Measurements from ENCODE around the gene EBF4. TPM values are rescaled to one million over a fixed set of nuclear protein-coding genes. Genes with fewer than 3 reads are reported as not detected.
A peak's percentile ranks its signal among the peaks of the same experiment; 100 is the strongest.

Gene EBF4
- total RNA-seq, 1 donor from 2014 or later: 12.3 TPM

DNA sequence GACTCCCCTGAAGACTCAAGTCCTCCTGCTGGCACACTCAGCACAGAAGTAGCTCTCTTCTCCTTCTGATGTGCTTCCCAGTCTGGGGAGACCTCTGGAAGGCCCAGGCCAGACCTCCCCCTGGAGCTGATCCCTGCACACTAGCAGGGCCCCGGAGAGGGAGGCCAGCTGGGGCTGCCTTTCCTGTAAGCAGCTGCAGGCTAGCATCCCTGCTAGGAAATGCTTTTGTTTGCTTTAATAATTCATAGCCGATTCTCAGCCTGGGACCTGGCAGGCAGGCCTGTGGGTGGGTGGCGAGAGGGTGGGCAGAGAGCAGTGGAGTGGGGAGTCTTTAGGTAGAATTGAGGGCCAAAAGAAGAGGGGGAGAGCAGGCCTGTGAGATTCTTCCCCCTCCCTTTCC, 5.2 kb downstream of the EBF4 start:
- H3K9me3 Mint-ChIP-seq: no peaks in the 10 kb centered on the region
- H3K4me3 Mint-ChIP-seq: no peak overlapping the region
- intact Hi-C loops (cut with micrococcal nuclease): no loop called here
- peaks cover 28% of the 10 kb centered on the region for H3K27me3 Mint-ChIP-seq (ENCODE audit: insufficient read depth)
- H3K4me1 Mint-ChIP-seq (ENCODE audit: low read depth): peaks cover 5% of the 10 kb centered on the region
- peaks cover 3% of the 10 kb centered on the region for H3K36me3 Mint-ChIP-seq (ENCODE audit: low read depth)
- no peak overlapping the region for H3K27ac Mint-ChIP-seq
- no peak for DNase-seq (ENCODE audit: low spot score)

DNA sequence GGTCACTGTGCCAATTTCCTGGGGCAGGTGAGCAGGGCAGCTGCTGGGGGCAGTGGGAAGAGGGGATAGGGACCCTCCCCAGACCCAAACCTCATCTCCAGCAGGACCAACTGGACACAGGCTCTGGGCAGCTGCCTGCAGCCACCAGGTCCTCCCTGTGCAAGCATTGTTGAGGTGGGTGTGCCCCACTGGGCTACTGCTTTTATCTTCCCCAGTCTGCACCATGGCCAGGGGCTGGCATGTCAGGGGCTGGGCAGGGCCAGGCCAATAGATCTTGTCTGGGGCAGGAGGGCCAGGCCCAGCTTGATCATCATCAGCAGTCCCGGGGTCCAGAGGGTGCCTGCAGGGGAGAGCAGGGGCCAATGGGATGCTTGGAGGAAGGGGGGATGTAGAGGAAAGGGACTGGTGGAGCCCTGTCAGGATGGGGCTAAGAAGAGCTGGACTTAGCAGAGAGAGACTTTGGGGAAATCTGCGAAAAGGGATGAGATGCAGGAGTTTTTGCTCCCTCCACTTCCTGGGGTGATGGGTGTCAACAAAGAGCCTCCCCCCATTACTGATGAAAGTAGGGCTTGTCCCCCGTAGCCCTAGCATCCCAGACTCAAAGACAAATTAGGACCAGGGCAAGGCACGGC, 5.7 kb downstream of the EBF4 start:
- Mint-ChIP-seq H3K27ac (no peak overlapping the region), H3K4me1 (ENCODE audit: low read depth) (peaks cover 5% of the 10 kb centered on the region), H3K9me3 (no peaks in the 10 kb centered on the region), H3K36me3 (ENCODE audit: low read depth) (peaks cover 3% of the 10 kb centered on the region), H3K27me3 (ENCODE audit: insufficient read depth) (peaks cover 28% of the 10 kb centered on the region), H3K4me3 (no peak overlapping the region)
- intact Hi-C loops (cut with micrococcal nuclease): no loop called here
- DNase-seq (ENCODE audit: low spot score): no peak

DNA sequence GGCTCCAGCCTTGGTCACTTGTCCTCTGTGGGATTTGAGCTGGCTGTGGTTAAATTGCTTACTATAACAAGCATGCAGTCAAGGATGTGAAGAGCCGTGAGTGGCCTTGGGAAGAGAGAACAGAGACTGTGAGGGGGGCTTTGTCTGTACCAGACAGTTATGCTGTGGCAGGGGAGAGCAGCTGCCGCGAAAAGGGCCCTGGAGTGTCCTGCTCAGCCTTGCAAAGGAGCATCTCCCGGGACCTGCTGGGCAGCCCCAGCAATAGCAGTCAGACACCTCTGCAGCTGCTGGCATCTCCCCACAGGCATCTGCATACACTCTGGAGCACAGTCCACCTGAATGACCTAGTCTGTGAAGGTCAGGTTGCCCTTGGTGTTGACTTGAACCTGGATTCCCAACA, 6.3 kb downstream of the EBF4 start:
- peaks cover 3% of the 10 kb centered on the region for H3K36me3 Mint-ChIP-seq (ENCODE audit: low read depth)

DNA sequence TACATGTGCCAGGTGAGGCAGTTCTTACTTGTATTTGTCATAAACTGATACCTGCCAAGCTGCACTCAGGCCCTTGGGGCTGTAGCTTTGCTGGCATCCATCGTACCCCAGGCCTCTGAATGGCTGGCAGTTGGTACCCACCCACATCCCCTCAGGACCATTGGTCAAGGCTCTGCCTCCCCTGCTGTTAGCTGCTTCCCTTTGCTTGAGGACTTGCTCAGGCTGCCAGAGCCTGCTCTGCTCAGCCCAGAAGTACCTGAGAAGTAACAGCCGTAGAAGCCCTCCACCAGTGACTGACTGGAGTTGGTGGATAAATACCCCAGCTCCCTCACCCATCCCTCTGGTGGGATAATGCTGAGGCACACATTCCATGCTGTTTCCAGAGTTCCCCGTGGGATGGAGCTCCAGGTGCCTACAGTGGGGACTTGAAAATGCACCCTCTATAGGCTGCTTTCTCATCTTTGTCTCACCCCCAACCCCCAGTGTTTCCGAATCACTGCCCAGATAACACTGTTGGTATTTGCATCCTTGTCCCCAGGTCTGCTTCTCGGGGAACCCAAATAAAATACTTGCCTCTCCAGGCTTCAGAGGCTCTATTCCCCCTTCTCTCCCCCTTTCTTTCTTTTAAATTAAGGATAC, 7.3 kb downstream of the EBF4 start:
- Mint-ChIP-seq H3K27me3 (ENCODE audit: insufficient read depth) (peaks cover 19% of the 10 kb centered on the region), H3K27ac (no peak overlapping the region), H3K4me3 (no peak overlapping the region), H3K36me3 (ENCODE audit: low read depth) (peaks cover 2% of the 10 kb centered on the region), H3K9me3 (no peaks in the 10 kb centered on the region), H3K4me1 (ENCODE audit: low read depth) (peaks cover 3% of the 10 kb centered on the region)
- intact Hi-C loops (cut with micrococcal nuclease): no loop called here
- DNase-seq (ENCODE audit: low spot score): no peak

More for the DNA sequence above, 6.3 kb downstream of the EBF4 start:
- Mint-ChIP-seq H3K27me3 (ENCODE audit: insufficient read depth) (peaks cover 28% of the 10 kb centered on the region), H3K9me3 (no peaks in the 10 kb centered on the region), H3K4me3 (no peak overlapping the region), H3K4me1 (ENCODE audit: low read depth) (peaks cover 5% of the 10 kb centered on the region), H3K27ac (no peak overlapping the region)
- intact Hi-C loops (cut with micrococcal nuclease): no loop called here
- DNase-seq (ENCODE audit: low spot score): no peak

DNA sequence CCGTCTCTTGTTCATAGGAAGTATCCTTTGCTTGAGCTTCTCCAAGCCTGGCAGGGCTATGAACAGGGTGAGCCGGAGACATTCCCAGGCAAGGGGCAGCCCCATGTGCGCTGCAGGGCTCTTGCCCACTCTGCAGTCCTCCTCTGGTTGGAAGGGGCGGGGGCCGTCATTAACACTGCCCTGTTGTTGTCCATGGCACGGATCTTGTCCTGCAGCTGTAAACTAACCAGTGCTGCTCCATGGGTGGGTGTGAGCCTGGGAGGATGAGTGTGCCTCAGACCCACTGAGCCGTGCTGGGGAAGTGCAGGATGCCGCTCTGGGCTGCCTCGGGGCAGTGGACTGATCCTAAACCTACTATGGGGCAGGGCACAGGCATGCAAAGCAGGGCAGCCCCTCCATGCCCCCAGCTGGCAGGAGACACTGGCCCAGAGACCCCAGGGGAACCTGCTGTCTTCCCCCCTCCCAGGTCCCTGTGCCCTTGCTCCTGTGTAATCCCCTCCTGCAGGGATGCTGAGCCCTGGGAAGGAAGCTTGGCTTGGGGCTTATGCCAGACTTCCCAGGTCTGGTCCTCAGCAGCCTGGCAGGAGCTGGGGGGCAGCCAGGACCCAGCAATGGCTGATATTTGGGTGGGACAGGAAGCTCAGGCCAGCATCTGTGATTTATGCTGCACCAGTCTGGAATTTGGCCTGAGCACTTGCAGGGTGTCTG, 8.5 kb downstream of the EBF4 start:
- peaks cover 1% of the 10 kb centered on the region for H3K4me1 Mint-ChIP-seq (ENCODE audit: low read depth)
- H3K4me3 Mint-ChIP-seq: no peak overlapping the region
- H3K27me3 Mint-ChIP-seq (ENCODE audit: insufficient read depth): peaks cover 9% of the 10 kb centered on the region
- no peak overlapping the region for H3K27ac Mint-ChIP-seq
- DNase-seq (ENCODE audit: low spot score): no peak
- no peaks in the 10 kb centered on the region for H3K9me3 Mint-ChIP-seq
- H3K36me3 Mint-ChIP-seq (ENCODE audit: low read depth): no peaks in the 10 kb centered on the region
- intact Hi-C loops (cut with micrococcal nuclease): no loop called here

DNA sequence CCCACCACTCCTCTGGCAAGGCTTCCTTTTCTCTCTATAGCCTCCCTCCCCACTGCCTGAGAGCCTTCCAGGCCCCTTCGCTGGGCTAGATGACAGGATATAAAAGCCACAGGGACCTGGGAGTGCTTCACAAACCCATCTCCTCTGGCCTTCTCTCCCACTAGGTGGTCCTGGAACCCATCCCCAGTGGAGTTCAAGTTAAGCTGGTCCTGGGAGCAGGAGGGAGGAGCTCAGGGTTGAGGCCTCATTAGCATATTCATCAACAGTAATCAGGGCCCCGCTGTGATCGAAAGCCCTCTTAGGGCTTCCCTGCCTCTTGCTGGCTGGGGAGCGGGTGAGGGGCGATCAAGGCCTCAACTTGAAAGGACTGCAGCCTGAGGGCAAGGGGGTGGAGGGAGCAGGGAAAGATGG, 9.1 kb downstream of the EBF4 start:
- H3K4me3 Mint-ChIP-seq: no peak overlapping the region

DNA sequence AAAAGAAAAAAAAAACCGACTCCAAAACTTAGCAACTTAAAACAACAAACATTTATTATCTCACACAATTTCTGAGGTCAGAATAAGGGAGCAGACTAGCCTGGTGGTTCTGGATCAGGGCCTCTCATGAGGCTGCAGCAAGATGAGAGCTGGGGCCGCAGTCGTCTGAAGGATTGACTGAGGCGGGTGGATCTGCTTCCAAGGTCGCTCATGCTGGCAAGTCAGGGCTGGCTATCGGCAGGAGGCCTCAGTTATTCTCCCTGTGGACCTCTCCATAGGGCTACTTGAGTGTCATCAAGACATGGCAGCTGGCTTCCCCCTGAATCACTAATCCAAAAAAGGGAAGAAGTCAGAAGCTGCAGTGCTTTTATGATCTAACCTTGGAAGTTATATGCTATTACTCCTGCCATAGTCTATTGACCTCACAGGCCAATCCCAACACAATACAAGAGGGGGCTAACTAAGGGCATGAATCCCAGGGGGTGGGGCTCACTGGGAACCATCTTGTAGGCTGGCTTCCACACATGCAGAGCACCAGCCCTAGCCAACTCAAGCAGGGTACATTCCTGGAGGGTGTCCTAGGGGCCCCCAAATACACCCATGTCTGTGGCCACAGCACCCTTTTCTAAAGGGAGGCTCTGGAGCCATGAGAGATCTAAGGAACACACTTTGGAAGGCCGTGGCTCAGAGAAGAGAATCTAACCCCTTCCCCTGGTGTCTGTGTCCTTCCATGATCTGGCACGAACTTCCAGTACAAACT, 11.3 kb downstream of the EBF4 start:
- Mint-ChIP-seq H3K36me3 (ENCODE audit: low read depth) (no peaks in the 10 kb centered on the region), H3K4me3 (no peak overlapping the region), H3K27me3 (ENCODE audit: insufficient read depth) (peaks cover 3% of the 10 kb centered on the region), H3K9me3 (no peaks in the 10 kb centered on the region), H3K4me1 (ENCODE audit: low read depth) (peaks cover 16% of the 10 kb centered on the region), H3K27ac (no peak overlapping the region)
- intact Hi-C loops (cut with micrococcal nuclease): no loop called here
- no peak for DNase-seq (ENCODE audit: low spot score)

More for the DNA sequence above, 9.1 kb downstream of the EBF4 start:
- Mint-ChIP-seq H3K27me3 (ENCODE audit: insufficient read depth) (peaks cover 5% of the 10 kb centered on the region), H3K27ac (no peak overlapping the region), H3K36me3 (ENCODE audit: low read depth) (no peaks in the 10 kb centered on the region), H3K4me1 (ENCODE audit: low read depth) (peaks cover 7% of the 10 kb centered on the region), H3K9me3 (no peaks in the 10 kb centered on the region)
- no peak for DNase-seq (ENCODE audit: low spot score)
- intact Hi-C loops (cut with micrococcal nuclease): no loop called here

DNA sequence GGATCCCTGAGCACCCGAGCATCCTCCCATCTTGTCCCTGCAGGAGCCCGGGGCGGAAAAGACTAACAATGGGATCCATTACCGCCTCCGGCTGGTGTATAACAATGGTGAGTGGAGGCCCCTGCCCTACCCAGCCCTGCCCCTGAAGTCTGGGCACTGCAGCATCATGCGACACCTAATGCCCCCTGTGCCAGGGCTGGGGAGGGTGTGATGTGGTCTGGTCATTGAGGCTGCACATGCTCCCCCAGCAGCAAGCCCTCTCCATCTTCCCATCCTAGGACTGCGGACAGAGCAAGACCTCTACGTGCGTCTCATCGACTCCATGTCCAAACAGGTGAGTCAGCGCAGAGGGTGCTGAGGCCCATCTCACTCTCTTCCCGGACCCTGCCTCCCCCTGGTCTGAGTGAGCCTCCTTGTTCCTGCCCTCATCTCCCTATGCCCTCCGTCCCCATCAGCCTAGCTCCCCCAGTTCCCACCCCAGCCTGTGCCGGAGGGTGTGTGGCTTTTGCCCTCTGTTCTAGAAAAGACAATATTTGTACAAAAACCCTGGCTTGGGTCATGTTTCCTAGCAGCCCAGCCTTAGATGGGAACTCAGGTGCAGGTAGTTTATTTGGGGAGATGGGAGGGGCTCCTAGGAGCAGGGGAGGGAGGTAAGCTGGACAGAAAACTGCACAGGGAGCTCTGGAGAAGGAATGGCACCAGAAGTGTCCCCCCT, 13.5 kb downstream of the EBF4 start:
- Mint-ChIP-seq H3K27ac (no peak overlapping the region), H3K36me3 (ENCODE audit: low read depth) (no peaks in the 10 kb centered on the region), H3K4me3 (no peak overlapping the region), H3K9me3 (no peaks in the 10 kb centered on the region), H3K27me3 (ENCODE audit: insufficient read depth) (no peaks in the 10 kb centered on the region), H3K4me1 (ENCODE audit: low read depth) (peaks cover 16% of the 10 kb centered on the region)
- intact Hi-C loops (cut with micrococcal nuclease): no loop called here
- DNase-seq (ENCODE audit: low spot score): no peak

DNA sequence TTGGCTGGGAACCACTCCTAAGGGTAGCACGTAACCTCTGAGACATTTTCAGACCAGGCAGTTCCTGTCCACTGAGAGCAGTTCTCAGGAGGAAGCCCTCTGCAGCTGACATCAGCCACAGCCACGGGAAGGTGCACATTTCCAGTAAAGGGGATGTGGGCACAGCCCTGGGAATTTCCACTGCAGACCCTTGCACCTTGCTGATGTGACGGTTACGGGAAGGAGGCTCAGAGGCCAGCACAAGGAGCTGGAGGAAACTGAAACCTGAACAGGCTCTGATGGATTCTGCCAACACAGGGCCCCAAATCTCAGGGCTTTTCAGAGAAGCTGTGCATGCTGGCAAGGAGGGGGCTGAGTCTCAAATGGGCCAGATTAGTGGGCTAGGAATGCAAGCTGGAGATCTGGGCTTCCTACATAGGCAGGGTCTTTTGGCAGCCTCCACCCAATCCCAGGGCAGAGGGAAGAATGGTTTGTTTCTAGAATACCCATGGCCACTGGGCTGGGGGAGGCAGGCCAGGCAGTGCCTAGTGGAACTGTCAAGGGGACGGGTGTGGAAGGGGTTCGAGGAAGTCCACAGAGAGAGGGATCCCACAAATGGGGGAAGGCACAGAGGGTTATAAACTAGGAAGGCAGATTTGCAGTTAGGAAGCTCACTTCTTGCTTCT, 14.2 kb downstream of the EBF4 start:
- no peak overlapping the region for H3K4me3 Mint-ChIP-seq
- no peaks in the 10 kb centered on the region for H3K36me3 Mint-ChIP-seq (ENCODE audit: low read depth)
- no peak for DNase-seq (ENCODE audit: low spot score)
- H3K27ac Mint-ChIP-seq: peak overlapping the region; percentile 42
- intact Hi-C loops (cut with micrococcal nuclease): no loop called here
- peaks cover 16% of the 10 kb centered on the region for H3K4me1 Mint-ChIP-seq (ENCODE audit: low read depth)
- no peaks in the 10 kb centered on the region for H3K9me3 Mint-ChIP-seq
- H3K27me3 Mint-ChIP-seq (ENCODE audit: insufficient read depth): no peaks in the 10 kb centered on the region

DNA sequence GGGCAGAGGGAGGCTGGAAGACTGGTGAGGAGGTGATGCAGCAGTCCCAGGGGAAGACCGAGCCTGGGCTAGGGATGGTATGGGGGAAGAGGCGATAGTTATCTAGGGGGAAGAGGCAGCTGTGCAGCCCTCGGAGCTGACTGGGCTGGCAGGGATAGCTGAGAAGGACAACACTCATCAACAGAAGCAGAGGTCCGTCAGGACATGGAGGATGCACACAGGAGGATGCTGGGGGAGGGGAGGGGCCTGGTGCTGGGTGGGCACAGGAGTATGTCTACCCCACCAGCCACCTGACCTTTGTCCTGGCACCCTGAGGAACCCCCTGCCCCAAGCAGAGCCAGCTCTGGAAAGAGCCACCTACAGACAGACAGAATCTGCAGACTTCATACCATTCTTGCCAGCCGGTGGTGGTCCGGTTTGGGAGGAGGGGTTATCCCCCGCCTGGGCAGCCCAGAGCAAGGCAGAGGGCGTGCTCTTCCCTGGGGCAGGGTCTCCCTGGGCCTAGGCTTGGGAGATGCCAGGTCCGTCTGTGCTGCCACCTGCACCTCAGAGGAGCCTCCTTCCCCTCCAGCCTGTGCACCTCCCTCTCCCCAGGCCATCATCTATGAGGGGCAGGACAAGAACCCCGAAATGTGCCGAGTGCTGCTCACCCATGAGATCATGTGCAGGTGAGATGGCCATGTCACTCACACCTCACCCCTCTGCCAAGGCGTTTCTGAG, 14.9 kb downstream of the EBF4 start:
- Mint-ChIP-seq H3K36me3 (ENCODE audit: low read depth) (no peaks in the 10 kb centered on the region), H3K27me3 (ENCODE audit: insufficient read depth) (no peaks in the 10 kb centered on the region), H3K27ac (peak overlapping the region; percentile 42), H3K9me3 (no peaks in the 10 kb centered on the region), H3K4me1 (ENCODE audit: low read depth) (peaks cover 16% of the 10 kb centered on the region), H3K4me3 (no peak overlapping the region)
- no peak for DNase-seq (ENCODE audit: low spot score)
- intact Hi-C loops (cut with micrococcal nuclease): no loop called here

DNA sequence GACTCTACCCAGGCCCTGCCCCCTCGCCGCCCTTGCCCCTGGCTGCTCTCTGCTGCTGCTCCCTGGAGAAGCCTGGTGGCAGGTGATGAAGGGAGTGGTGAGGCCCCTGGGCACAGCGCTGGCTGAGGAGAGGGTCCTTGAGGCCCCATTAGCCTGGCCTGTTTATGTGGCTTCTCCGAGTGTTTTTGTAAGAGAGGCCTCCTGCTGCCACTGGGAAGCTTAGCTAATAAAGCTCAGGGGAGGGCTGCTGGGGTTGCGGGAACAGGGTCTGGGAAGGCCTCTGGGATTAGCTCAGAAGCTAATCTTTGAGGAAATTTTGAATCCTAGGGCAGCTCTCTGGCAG, 15.5 kb downstream of the EBF4 start:
- no peak overlapping the region for H3K27ac Mint-ChIP-seq
- H3K4me1 Mint-ChIP-seq (ENCODE audit: low read depth): peaks cover 16% of the 10 kb centered on the region
- no peak for DNase-seq (ENCODE audit: low spot score)
- no peaks in the 10 kb centered on the region for H3K36me3 Mint-ChIP-seq (ENCODE audit: low read depth)
- no peak overlapping the region for H3K4me3 Mint-ChIP-seq
- no peaks in the 10 kb centered on the region for H3K9me3 Mint-ChIP-seq
- no peaks in the 10 kb centered on the region for H3K27me3 Mint-ChIP-seq (ENCODE audit: insufficient read depth)
- intact Hi-C loops (cut with micrococcal nuclease): no loop called here

DNA sequence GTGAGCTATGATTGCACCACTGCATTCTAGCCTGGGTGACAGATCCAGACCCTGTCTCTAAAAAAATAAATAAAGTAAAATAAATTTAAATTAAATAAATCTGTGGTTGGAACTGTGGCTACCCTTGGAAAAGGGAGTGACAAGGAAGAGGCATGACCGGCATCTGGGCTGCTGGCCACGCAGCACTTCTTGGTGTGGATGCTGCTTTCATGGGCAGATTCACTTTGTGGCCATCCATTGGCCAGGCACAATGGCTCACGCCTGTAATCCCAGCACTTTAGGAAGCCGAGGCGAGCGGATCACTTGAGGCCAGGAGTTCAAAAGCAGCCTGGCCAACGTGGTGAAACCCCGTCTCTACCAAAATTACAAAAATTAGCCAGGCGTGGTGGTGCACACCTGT, 16.1 kb downstream of the EBF4 start:
- no peak overlapping the region for H3K4me3 Mint-ChIP-seq
- peaks cover 16% of the 10 kb centered on the region for H3K4me1 Mint-ChIP-seq (ENCODE audit: low read depth)
- DNase-seq (ENCODE audit: low spot score): no peak
- H3K36me3 Mint-ChIP-seq (ENCODE audit: low read depth): no peaks in the 10 kb centered on the region
- H3K9me3 Mint-ChIP-seq: no peaks in the 10 kb centered on the region
- H3K27me3 Mint-ChIP-seq (ENCODE audit: insufficient read depth): no peaks in the 10 kb centered on the region
- H3K27ac Mint-ChIP-seq: no peak overlapping the region
- intact Hi-C loops (cut with micrococcal nuclease): no loop called here
